Frontal cortex (tissue), 4 donors: ENCODE data around the gene WNK4. TPM values are rescaled to one million over a fixed set of nuclear protein-coding genes. Genes with fewer than 3 reads are reported as not detected.
"Not testable (repeated sequence)": the region's sequence is repeated elsewhere in the genome, so short reads cannot be mapped to it uniquely, and the experiment has no call there.

Experiments used
- DNase-seq, 2 donors: peaks; one replicate each; pipeline ENCODE4 v3.0.0; 2012; ENCODE audit warnings: low spot score in 2 of 2
- FAIRE-seq: peaks from 2 replicates; lab custom pipeline; 2012; peaks lifted over from hg19 to GRCh38; lab: Jason Lieb, UNC
- total RNA-seq: library from RNA; depleted of rRNA; stranded (reverse); fragments of >200 nt; gene quantifications from one replicate; pipeline ENCODE4 v1.2.3, GENCODE V29; 2014
- donor health status: control.
- donor health status: control.
- donor health status: control.

WNK4 gene
- total RNA-seq, 1 donor from 2014 or later, result 0.41 TPM

- not testable (repeated sequence) for FAIRE-seq
These were observed 12.4 kb upstream of the WNK4 start for GRCh38 chr17:42768006-42768405.

DNA sequence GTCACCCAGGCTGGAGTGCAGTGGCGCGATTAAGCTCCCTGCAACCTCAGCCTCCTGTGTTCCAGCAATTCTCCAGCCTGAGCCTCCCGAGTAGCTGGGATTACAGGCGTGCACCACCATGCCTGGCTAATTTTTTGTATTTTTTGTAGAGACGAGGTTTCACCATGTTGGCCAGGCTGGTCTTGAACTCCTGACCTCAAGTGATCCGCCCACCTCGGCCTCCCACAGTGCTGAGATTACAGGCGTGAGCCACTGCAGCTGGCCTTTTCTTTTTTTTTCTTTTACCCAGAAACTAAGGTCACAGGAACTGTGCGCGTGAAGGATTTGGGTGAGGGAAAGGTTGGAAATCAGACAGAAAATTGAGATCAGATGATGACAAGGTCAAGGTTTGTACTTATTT, 10.4 kb upstream of the WNK4 start:
- FAIRE-seq, DNase-seq: not testable (repeated sequence)

More at GRCh38 chr17:42768006-42768405, 12.4 kb upstream of the WNK4 start:
- not testable (repeated sequence) for DNase-seq

- FAIRE-seq (no peak), DNase-seq (no peak)
These were observed 7.5 kb upstream of the WNK4 start for GRCh38 chr17:42772945-42773289.

- DNase-seq, result peak; percentile 76 to 87
- FAIRE-seq, result no peak
These were observed 6.9 kb upstream of the WNK4 start, which contains the start of gene VPS25 for GRCh38 chr17:42773290-42774035. Gene VPS25, plus strand, starts transcription at chr17:42773449. Its CDS starts 27 bp downstream, at chr17:42773476.

DNA sequence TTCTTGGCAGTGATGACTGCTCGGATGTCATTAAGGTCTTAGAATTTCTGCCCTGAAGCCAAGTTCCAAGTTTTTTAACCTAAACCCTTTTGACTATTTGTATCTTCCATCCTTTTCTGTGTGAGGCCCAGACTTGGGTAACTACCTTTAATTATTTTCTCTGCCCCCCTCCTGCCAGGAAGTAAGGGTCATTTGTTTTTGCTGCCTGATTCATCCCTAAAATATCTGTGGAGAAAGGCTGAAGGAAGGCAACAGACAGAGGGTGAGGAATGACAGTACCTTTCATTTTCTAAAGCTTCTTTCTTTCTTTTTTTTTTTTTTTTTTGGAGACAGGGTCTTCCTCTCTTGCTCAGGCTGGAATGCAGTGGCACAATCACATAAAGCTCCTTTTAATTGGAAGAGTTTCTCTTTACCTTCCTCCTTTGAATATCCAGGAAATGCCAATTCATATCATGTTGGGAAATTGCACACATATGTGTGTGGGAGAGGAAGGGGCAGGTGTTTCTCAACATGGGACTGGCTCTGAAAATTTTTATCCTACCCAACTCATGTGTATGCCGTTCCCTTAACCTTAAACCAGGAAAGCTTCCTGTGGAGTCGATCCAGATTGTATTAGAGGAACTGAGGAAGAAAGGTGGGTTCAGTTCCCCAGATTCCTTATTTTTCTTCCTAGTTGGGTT, 6.2 kb upstream of the WNK4 start:
- no peak for FAIRE-seq
- DNase-seq, result no peak

DNA sequence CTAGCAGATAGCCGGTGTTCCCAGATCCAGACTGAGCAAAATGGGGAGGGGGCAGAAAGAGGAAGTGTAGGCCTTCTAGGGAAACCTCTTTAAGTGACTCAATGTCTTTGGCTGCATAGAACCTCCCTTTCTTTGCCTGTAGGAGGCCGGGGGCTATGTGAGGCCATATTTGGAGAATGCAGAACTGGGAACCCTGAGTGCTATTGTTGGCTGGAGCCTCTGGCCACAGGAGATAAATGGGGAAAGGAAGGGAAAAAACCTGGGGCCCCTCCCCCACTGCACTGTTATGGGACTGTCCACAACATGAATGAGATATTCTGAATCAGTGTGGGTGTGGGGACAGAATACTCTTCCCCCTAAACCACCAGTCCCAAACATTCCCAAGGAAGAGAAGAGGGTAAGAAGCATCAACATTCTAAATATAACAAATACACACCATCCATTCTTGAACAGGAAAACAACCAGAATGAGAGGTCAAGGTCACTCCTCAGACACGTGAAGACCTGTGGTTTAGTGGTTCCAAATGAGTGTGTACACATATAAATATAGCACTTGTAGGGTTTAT, 4.8 kb upstream of the WNK4 start:
- DNase-seq, result no peak
- no peak for FAIRE-seq

- no peak for FAIRE-seq
- no peak for DNase-seq
These were observed 1.8 kb upstream of the WNK4 start for GRCh38 chr17:42778570-42778969.

- no peak for FAIRE-seq
- DNase-seq, result no peak
These were observed 990 bp upstream of the WNK4 start for GRCh38 chr17:42779304-42779935.

- DNase-seq (no peak), FAIRE-seq (no peak)
These were observed 635 bp downstream of the WNK4 start for GRCh38 chr17:42780851-42781638.

- FAIRE-seq (no peak), DNase-seq (no peak)
These were observed 1.3 kb downstream of the WNK4 start for GRCh38 chr17:42781639-42782165.

DNA sequence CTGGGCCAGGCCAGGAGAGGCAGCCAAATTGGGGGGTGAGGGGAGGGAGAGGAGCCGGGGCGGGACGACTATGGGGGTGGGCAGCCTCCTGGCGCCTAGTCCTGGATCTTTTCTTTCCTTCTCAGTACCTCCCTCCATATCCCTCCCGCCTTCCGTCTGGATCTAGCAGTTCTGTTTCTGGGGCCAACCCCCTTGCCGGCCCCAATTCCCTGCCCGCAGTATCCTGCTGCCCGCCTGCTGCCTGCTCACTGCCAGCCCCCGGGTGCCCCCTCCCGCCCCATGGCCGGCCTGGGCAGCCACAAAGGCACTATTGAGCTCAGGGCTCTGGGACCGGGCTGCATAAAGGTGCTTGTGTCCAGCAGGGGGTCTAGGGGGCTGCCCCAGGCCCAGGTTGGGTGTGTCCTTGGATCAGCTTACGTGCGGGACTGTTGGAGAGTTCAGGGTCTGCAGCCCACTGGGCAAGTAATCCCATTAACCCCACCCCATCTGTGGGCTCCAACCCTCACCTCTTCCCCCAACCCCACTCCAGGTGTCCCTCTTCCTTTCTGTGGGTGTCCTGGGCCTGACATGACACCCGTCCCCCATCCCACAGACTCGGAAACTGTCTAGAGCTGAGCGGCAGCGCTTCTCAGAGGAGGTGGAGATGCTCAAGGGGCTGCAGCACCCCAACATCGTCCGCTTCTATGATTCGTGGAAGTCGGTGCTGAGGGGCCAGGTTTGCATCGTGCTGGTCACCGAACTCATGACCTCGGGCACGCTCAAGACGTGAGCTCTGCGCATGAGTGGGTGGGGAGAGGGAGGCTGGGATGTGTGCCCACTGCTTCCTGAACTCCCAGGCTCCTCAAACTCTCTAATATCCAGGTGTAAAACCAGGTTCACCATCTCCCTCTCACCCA, 2.0 kb downstream of the WNK4 start:
- FAIRE-seq (no peak), DNase-seq (no peak)

GRCh38 chr17:42783062-42783790, 2.8 kb downstream of the WNK4 start:
- FAIRE-seq (no peak), DNase-seq (no peak)

- DNase-seq, result no peak
- no peak for FAIRE-seq
These were observed 3.4 kb downstream of the WNK4 start for GRCh38 chr17:42783791-42784138.

DNA sequence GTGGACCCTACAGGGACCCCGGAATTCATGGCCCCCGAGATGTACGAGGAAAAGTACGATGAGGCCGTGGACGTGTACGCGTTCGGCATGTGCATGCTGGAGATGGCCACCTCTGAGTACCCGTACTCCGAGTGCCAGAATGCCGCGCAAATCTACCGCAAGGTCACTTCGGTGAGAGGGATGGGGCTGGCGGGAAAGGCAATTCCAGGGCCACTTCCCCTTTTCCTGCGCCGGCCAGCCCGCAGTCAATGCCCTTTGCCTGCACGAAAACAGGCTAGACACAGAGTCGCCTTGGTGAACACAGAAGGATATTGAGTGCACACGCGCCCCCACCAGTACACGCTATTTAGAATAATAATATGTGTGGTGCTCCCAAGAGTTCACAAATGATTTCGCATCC, 4.0 kb downstream of the WNK4 start:
- no peak for FAIRE-seq
- no peak for DNase-seq

DNA sequence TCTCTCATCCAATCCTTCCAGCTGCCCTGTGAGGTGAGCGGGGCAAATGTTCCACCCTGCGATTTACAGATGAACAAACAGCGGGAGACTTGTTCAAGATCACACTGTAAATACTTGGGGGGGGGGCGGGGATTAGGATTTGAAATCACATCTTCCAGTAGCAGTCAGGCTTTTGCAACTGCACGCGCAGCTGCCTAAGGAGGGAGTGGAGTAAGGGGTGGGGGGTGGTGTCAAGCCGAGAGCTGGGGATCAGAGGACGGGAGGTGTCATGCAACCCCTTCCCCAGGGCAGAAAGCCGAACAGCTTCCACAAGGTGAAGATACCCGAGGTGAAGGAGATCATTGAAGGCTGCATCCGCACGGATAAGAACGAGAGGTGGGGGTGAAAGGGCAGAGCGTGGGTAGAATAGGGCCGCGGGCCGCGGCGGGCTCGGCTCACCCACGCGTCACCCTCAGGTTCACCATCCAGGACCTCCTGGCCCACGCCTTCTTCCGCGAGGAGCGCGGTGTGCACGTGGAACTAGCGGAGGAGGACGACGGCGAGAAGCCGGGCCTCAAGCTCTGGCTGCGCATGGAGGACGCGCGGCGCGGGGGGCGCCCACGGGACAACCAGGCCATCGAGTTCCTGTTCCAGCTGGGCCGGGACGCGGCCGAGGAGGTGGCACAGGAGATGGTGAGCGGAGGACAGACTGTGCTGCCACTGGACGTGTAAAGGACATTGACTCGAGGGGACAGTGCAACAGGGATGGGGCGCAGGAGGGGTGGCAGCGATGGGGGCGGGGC, 4.6 kb downstream of the WNK4 start:
- no peak for DNase-seq
- FAIRE-seq, result no peak

DNA sequence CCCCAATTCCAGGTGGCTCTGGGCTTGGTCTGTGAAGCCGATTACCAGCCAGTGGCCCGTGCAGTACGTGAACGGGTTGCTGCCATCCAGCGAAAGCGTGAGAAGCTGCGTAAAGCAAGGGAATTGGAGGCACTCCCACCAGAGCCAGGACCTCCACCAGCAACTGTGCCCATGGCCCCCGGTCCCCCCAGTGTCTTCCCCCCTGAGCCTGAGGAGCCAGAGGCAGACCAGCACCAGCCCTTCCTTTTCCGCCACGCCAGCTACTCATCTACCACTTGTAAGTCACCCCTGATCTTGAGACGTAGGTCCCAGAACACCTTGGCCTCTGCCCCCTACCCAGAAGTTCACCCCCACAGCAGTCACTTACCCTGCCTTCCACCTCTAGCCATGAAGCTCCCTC, 6.9 kb downstream of the WNK4 start:
- no peak for FAIRE-seq

DNA sequence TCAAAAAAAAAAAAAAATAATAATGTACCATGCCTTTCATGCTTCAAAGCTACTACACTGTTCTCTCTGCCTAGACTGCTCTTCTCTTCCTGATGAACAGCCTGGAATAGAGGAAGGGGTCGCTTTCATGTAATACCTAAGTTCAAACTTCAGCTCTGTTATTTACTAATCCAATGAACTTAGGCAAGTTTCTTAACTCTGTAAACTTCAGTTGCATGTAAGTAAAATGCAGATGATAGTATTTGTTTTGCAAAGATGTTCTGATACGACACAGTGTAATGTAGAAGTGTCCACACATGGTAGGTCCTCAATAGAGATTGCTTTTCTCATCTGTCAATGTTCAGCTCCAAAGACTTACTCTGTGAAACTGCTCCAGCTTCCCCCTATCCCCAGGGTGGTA, 11.5 kb downstream of the WNK4 start:
- FAIRE-seq (no peak), DNase-seq (no peak)

More for the DNA sequence above, 6.9 kb downstream of the WNK4 start:
- DNase-seq, result no peak
